GM12891 (cell line): ENCODE results near the gene ARF6.

Experiments
- POLR2A ChIP-seq: IDR thresholded peaks from 2 replicates; pipeline ENCODE4 v1.6.1; 2011; ENCODE audit warnings: low read depth, low read length, control low read depth
- POLR2AphosphoS5 ChIP-seq: IDR thresholded peaks from 2 replicates; pipeline ENCODE4 v1.6.1; 2011; ENCODE audit warnings: low read depth, low read length, control low read depth
- POU2F2 ChIP-seq: IDR thresholded peaks from 2 replicates; pipeline ENCODE4 v1.6.1; 2011; ENCODE audit warnings: low read depth, mild to moderate bottlenecking, control low read depth, low read length, moderate library complexity
- SPI1 ChIP-seq: IDR thresholded peaks from 2 replicates; pipeline ENCODE4 v1.6.1; 2011; ENCODE audit warnings: low read depth, low read length, control low read depth
- TAF1 ChIP-seq: IDR thresholded peaks from 2 replicates; pipeline ENCODE4 v1.6.1; 2011; ENCODE audit warnings: low read depth, low read length, control low read depth

DNA sequence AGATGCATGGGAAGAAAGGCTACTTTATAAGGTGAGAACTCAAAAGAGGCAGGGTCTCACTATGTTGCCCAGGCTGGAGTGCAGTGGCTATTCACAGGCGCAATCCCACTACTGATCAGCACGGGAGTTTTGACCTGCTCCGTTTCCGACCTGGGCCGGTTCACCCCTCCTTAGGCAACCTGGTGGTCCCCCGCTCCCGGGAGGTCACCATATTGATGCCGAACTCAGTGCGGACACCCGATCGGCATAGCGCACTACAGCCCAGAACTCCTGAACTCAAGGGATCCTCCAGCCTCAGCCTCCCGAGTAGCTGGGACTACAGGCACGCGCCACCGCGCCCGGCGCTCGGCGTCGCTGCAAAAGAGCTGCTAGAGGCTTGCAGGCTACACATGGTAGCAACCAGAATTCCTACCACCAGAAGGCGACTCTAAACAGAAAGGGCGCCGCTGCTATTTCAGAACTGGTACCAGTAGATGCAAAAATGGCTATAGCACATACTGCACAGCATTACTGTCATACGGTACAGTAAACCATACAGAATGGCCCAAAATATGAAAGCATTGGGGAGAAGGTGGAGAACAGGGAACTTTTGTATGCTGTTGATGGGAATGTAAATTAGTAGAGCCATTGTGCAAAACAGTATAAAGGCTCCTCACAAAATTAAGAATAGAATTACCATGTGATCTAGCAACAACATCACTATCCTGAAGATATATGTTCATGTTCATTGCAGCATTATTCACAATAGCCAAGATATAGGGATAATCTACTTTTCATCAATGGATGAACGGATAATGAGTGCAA is 39.1 kb upstream of the ARF6 start:
- no peak for TF ChIP-seq POLR2A
- TF ChIP-seq TAF1: no peak
- no peak for TF ChIP-seq POLR2AphosphoS5
- TF ChIP-seq POU2F2: no peak
- no peak for TF ChIP-seq SPI1
